GM18505 (cell line): ENCODE results near the gene EHMT1.
"Not testable (repeated sequence)": the region's sequence is repeated elsewhere in the genome, so short reads cannot be mapped to it uniquely, and the experiment has no call there.

Source experiments
- ATAC-seq: cut with Tn5 transposase; IDR thresholded peaks from one replicate; pipeline ENCODE4 v1.9.1; 2021; ENCODE audit not compliant: unreplicated experiment
- POLR2A ChIP-seq: IDR thresholded peaks from 4 replicates; pipeline ENCODE4 v1.6.1; 2011; ENCODE audit warnings: borderline replicate concordance; ENCODE audit not compliant: insufficient read depth, insufficient read length; ENCODE audit errors: extremely low read depth

The EHMT1 gene

DNA sequence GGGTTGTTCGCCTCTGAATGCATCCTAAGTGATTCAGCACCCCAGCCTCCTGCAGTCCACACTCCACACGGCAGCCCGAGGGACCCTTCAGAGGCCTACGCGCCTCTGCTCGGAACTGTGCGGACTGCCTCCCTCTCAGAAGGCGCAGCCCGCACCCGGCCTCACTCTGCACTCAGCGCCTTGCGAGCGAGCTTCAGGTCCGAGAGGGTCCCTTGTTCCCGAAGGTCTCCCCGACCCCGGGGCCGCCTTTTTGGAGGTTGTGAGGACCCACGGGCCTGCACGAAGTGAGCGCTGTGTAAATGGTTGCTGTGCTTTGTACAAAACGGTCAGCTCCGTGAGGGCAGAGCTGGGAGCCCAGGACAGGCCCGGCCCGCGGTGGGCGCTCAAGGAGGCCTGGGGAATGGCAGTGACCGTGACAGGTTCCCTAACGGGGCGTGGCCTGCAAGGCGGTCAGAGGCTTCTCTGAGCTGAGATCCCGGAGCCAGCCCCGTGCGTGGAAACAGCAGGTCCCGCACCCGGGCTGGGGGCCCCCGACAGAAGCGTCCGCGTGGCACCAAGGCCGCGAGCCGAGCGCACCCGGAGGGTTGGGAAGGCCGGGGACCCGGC lies 258.1 kb downstream of the EHMT1 start:
- no peak for ATAC-seq
- TF ChIP-seq POLR2A = no peak

DNA sequence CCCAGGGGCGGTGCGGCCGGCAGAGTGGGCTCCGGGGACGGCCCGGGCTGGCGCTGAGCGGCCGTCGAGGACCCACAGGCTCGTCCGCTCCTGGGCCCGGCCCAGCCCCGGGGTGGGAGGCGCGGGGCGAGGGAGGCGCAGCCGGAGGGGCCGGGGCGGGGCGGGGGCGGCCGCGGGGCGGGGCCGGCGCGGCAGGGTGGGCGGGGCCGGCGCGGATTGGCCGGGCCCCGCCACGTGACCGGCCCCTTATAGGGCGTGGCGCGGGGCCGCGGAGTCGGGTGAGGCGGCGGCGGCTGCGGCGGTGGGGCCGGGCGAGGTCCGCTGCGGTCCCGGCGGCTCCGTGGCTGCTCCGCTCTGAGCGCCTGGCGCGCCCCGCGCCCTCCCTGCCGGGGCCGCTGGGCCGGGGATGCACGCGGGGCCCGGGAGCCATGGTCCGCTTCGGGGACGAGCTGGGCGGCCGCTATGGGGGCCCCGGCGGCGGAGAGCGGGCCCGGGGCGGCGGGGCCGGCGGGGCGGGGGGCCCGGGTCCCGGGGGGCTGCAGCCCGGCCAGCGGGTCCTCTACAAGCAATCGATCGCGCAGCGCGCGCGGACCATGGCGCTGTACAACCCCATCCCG lies 258.8 kb downstream of the EHMT1 start, which contains the start of gene CACNA1B:
CACNA1B (plus strand) TSS at position 277 of the 617 bp plus-strand sequence; CDS start at position 429, 152 bp downstream.
- ATAC-seq = not testable (repeated sequence)

- no peak for TF ChIP-seq POLR2A
- ATAC-seq = no peak
Measured at GRCh38 chr9:137878146-137878941, 259.5 kb downstream of the EHMT1 start.

DNA sequence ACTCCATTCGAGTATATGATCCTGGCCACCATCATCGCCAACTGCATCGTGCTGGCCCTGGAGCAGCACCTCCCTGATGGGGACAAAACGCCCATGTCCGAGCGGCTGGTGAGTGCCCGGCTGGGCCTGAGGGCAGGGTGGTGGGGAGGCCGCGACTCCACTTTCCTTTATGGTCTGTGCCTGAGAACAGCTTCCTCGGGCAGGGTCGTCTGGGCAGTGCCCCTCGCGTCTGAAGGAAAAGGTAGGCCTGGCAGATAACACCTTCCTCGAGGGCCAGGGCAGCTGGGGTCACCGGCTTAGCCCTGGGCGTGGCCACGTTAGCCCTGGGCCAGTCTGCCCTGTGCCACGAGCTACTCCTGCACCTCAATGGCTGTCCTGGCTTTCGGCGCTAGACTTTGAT lies 260.2 kb downstream of the EHMT1 start:
- TF ChIP-seq POLR2A = no peak
- no peak for ATAC-seq

DNA sequence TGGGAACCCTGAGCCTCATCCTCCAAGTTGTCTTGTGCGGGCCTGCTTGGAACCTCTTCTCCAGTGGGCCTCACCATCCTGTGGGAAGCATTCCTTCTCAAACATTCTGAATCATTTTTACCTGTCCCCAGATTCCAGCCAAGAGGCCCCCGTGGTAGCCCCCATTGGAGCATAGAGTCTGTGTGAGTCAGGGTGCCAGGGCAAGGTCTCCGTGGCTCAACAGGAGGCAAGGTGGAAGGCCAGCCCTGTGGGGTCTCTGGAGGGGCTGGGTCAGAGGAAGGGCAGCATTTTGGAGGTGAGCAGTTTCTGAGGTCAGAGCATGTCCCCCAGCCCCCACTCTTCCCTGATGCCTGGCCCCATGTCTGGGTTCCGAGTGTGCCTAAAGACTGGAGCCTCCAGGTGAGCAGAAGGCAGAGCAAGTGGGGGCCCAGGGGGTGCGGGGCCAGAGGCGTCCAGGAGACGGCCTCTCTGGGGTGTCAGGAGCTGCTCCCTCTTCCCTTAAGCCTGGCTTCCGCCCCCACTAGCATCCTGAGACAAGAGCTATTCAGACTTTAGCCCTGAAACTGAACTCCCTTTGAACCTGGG lies 260.9 kb downstream of the EHMT1 start:
- TF ChIP-seq POLR2A = no peak

GRCh38 chr9:137880160-137880975 lies 261.6 kb downstream of the EHMT1 start:
- no peak for TF ChIP-seq POLR2A
- ATAC-seq = no peak

More for the DNA sequence above, 260.9 kb downstream of the EHMT1 start:
- ATAC-seq = no peak

DNA sequence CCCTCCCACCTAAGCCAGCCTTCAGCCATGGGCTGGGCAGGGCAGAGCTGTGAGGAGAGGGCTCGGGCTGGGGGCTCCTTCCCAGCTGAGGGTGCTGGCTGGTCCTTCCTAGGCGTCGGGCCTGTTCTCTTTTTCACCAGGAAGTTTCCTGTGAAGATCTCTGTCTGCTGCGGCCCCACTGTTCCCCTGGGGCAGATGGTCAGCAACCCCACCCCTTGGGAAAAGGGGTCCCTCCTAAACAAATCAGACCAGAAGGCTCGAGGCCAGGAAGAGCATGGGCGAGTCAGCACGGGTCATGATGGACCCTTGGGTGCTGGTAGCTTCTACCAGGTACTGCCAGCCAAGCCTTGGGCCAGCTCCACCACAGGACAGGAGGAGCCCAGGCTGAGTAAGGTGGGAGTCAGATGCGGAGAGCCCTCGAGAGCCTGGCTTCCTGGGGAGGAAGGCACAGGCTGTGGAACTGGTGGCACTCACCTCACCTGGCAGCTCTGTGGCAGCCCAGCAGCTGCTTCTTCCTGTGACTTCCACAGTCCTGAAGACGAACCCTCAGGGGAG lies 262.2 kb downstream of the EHMT1 start:
- no peak for TF ChIP-seq POLR2A
- no peak for ATAC-seq

- TF ChIP-seq POLR2A = no peak
- ATAC-seq = no peak
Measured at GRCh38 chr9:137881591-137882505, 263.0 kb downstream of the EHMT1 start.

GRCh38 chr9:137882506-137882821 lies 263.7 kb downstream of the EHMT1 start:
- no peak for TF ChIP-seq POLR2A
- no peak for ATAC-seq

DNA sequence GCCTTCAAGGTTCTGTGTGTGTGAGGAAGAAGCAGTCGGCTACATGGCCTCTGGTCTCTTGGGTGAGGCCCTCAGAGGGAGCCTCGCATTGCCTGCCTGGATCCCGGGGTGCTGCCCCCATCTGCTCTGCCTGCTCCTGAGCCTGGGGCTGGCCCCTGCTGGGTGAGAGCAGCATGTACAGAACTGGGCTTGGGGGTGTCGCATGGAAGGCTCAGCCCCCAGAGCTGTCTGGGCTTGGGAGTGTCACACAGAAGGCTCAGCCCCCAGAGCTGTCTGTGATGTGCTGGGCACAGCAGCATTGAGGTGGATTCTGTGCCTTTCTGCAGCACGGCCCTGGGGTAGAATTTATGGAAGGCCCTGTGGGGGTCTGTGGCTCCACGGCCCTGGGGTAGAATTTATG lies 265.2 kb downstream of the EHMT1 start:
- ATAC-seq = not testable (repeated sequence)

DNA sequence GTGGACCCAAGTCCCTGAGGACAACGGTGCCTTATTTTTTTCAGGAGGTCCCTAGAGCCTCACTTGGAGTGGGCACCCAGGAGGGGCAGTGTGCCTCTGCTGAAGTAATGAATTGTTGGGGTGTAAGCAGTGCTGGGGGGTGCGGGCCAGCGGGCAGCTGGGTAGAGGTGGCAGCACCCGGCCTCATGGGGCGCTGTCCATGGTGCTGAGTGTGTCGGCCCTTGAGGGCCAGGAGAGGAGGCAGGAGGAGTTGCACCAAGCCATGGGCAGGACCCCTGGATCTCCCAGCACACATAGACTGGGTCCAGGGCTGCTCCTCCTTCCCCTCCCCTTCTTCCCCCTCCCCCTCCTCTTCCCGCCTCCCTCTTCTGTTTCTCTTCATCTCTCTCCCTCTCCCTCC lies 265.7 kb downstream of the EHMT1 start:
- not testable (repeated sequence) for ATAC-seq

GRCh38 chr9:137885121-137885520 lies 266.3 kb downstream of the EHMT1 start:
- not testable (repeated sequence) for ATAC-seq
